Uterus (tissue), 2 donors: Measurements from ENCODE around the gene BRK1.

Experiments
- CTCF ChIP-seq, 4 experiments: fragments of 200-600 bp in 2 of 4; fragments of 450-650 bp in 2 of 4; sonication (generic) in 2 of 4; IDR thresholded peaks; one replicate each; pipeline ENCODE4 v1.5.1; 2016 to 2019; ENCODE audit warnings: antibody characterized with exemption in 4 of 4, mild to moderate bottlenecking in 2 of 4, moderate library complexity in 1 of 4
- POLR2A ChIP-seq, 2 donors: fragments of 450-650 bp; IDR thresholded peaks; one replicate each; pipeline ENCODE4 v1.6.1; 2016; ENCODE audit warnings: antibody characterized with exemption in 2 of 2, mild to moderate bottlenecking in 1 of 2, moderate library complexity in 1 of 2

- TF ChIP-seq CTCF (IDR thresholded peaks at IDR 0.05) (no peak), POLR2A (IDR thresholded peaks at IDR 0.05) (no peak)
Measured at GRCh38 chr3:10149226-10149625, 33.8 kb downstream of the BRK1 start.
